Forelimb muscle (tissue), 1 donor: Measurements from ENCODE around the gene RAD51D. TPM values are rescaled to one million over a fixed set of nuclear protein-coding genes. Genes with fewer than 3 reads are reported as not detected.
"Not testable (repeated sequence)": the region's sequence is repeated elsewhere in the genome, so short reads cannot be mapped to it uniquely, and the experiment has no call there.

ENCODE experiments used
- DNase-seq: peaks from one replicate; pipeline ENCODE4 v3.0.0-alpha.2; 2013; ENCODE audit warnings: low read depth
- polyA plus RNA-seq: library from polyadenylated mRNA; unstranded; fragments of 120-200 nt; gene quantifications from one replicate; pipeline ENCODE4 v1.2.1, GENCODE V29; 2013; ENCODE audit not compliant: insufficient read length

Gene RAD51D
- polyA plus RNA-seq, 1 donor = 6.4 TPM

GRCh38 chr17:35090707-35091106 is 29.0 kb downstream of the RAD51D start:
- not testable (repeated sequence) for DNase-seq

- DNase-seq = no peak
Measured at GRCh38 chr17:35089586-35090296, 29.9 kb downstream of the RAD51D start.

GRCh38 chr17:35088881-35089585 is 30.6 kb downstream of the RAD51D start:
- DNase-seq = peak; percentile 54

- DNase-seq = no peak
Measured at GRCh38 chr17:35088356-35088880, 31.2 kb downstream of the RAD51D start.

GRCh38 chr17:35087731-35088355 is 31.8 kb downstream of the RAD51D start:
- no peak for DNase-seq

GRCh38 chr17:35086931-35087573 is 32.6 kb downstream of the RAD51D start:
- no peak for DNase-seq

GRCh38 chr17:35086164-35086563 is 33.5 kb downstream of the RAD51D start:
- no peak for DNase-seq

GRCh38 chr17:35084987-35085386 is 34.7 kb downstream of the RAD51D start:
- no peak for DNase-seq

GRCh38 chr17:35083071-35083470 is 36.6 kb downstream of the RAD51D start:
- no peak for DNase-seq

- no peak for DNase-seq
Measured at GRCh38 chr17:35082073-35082657, 37.5 kb downstream of the RAD51D start.

- DNase-seq = no peak
Measured at GRCh38 chr17:35081638-35082037, 38.0 kb downstream of the RAD51D start.

- DNase-seq = no peak
Measured at GRCh38 chr17:35080536-35080935, 39.1 kb downstream of the RAD51D start.

- DNase-seq = no peak
Measured at GRCh38 chr17:35079547-35080423, 39.9 kb downstream of the RAD51D start.

- DNase-seq = no peak
Measured at GRCh38 chr17:35076874-35077273, 42.8 kb downstream of the RAD51D start.

GRCh38 chr17:35074711-35075707 is 44.7 kb downstream of the RAD51D start:
- no peak for DNase-seq

GRCh38 chr17:35073991-35074627 is 45.6 kb downstream of the RAD51D start:
- no peak for DNase-seq

GRCh38 chr17:35073183-35073790 is 46.4 kb downstream of the RAD51D start:
- DNase-seq = no peak

GRCh38 chr17:35069311-35069710 is 50.3 kb downstream of the RAD51D start:
- no peak for DNase-seq
